HCT116 (cell line): Measurements from ENCODE around the gene ADCY10.

Experiments used
- CBX3 ChIP-seq: IDR thresholded peaks from 2 replicates; pipeline ENCODE4 v1.6.1; 2012; ENCODE audit warnings: low read depth
- CEBPB ChIP-seq: IDR thresholded peaks from 2 replicates; pipeline ENCODE4 v1.6.1; 2012; ENCODE audit warnings: low read depth
- EZH2 ChIP-seq: fragments of 200-600 bp; sonication (generic); IDR thresholded peaks from 2 replicates; pipeline ENCODE4 v1.6.1; 2017; ENCODE audit warnings: antibody characterized with exemption, mixed run types
- FOSL1 ChIP-seq: IDR thresholded peaks from 2 replicates; pipeline ENCODE4 v1.6.1; 2012; ENCODE audit warnings: low read depth
- JUND ChIP-seq: IDR thresholded peaks from 2 replicates; pipeline ENCODE4 v1.6.1; 2012
- POLR2A ChIP-seq: IDR thresholded peaks from 2 replicates; pipeline ENCODE4 v1.7.0; 2011; ENCODE audit warnings: borderline replicate concordance; ENCODE audit not compliant: insufficient read depth, insufficient read length; ENCODE audit errors: extremely low read depth
- RAD21 ChIP-seq: IDR thresholded peaks from 2 replicates; pipeline ENCODE4 v1.6.1; 2012; ENCODE audit warnings: low read depth, mild to moderate bottlenecking
- REST ChIP-seq: IDR thresholded peaks from 2 replicates; pipeline ENCODE4 v1.6.1; 2012; ENCODE audit warnings: low read depth
- SP1 ChIP-seq: IDR thresholded peaks from 2 replicates; pipeline ENCODE4 v1.6.1; 2012; ENCODE audit warnings: low read depth
- TCF7L2 ChIP-seq: IDR thresholded peaks from 2 replicates; pipeline ENCODE4 v1.7.0; 2011; ENCODE audit warnings: borderline replicate concordance, inconsistent platforms; ENCODE audit not compliant: insufficient read depth, insufficient read length; ENCODE audit errors: extremely low read depth
- ZNF274 ChIP-seq: fragments of 200-500 bp; sonication (Bioruptor generic); IDR thresholded peaks from 2 replicates; pipeline ENCODE4 v1.6.1; 2014; ENCODE audit warnings: mild to moderate bottlenecking, low read depth, low read length, inconsistent platforms
- TF ChIP-seq, protein P1 (sequence below), 3 experiments: fragments of 200-600 bp in 1 of 3; sonication (generic) in 1 of 3; IDR thresholded peaks in 2 of 3; conservative IDR thresholded peaks in 1 of 3; 2 replicates each; pipeline ENCODE4 v1.5.1; 2012 to 2017; ENCODE audit warnings: low read depth in 2 of 3, low read length in 2 of 3, antibody characterized with exemption in 1 of 3, borderline replicate concordance in 1 of 3, control low read depth in 1 of 3, mild to moderate bottlenecking in 1 of 3, mixed read lengths in 1 of 3, mixed run types in 1 of 3, moderate library complexity in 1 of 3; ENCODE audit not compliant: insufficient read depth in 1 of 3
- TF ChIP-seq, protein P2 (sequence below): IDR thresholded peaks from 2 replicates; pipeline ENCODE4 v1.6.1; 2012
- TF ChIP-seq, protein P3 (sequence below): IDR thresholded peaks from 2 replicates; pipeline ENCODE4 v1.6.1; 2011; ENCODE audit warnings: mild to moderate bottlenecking, low read length, moderate library complexity; ENCODE audit not compliant: insufficient replicate concordance; ENCODE audit errors: extremely low read depth

DNA sequence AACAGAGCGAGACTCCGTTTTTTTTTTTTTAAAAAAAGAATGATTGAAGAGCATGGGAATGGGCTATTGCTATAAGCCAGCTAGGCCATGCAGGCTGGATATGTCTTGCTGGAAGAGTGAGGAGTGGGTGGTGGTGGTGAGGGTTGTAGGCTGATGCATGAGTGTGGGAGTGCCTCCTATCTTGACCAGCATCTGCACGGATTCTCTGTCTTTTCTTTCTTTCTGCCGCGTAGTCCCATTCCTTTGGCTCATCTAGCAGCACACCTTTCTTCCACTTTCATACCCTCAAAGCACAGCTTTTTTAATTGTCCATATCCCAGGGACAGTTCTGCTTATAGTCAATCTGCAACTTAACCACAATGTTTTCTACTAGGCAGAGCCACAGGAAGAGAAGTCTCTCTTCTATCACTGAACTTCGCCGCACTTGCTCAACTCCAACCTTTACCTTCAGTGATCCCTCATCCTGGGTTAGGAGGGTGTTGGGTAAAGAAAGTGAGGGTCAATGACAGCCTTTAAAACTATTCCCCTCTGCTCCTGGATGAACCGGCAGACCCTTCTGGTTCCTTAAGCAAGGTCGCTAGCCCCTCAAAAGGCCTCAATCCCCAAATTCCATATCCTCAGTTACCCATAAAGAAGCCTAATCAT, 15.2 kb downstream of the ADCY10 start:
- TF ChIP-seq, protein P1, sequence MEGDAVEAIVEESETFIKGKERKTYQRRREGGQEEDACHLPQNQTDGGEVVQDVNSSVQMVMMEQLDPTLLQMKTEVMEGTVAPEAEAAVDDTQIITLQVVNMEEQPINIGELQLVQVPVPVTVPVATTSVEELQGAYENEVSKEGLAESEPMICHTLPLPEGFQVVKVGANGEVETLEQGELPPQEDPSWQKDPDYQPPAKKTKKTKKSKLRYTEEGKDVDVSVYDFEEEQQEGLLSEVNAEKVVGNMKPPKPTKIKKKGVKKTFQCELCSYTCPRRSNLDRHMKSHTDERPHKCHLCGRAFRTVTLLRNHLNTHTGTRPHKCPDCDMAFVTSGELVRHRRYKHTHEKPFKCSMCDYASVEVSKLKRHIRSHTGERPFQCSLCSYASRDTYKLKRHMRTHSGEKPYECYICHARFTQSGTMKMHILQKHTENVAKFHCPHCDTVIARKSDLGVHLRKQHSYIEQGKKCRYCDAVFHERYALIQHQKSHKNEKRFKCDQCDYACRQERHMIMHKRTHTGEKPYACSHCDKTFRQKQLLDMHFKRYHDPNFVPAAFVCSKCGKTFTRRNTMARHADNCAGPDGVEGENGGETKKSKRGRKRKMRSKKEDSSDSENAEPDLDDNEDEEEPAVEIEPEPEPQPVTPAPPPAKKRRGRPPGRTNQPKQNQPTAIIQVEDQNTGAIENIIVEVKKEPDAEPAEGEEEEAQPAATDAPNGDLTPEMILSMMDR (IDR thresholded peaks at IDR 0.05 in 2 of 3, conservative IDR thresholded peaks at IDR 0.05 in 1 of 3; ENCODE audit: borderline replicate concordance in 1 of 3, insufficient read depth in 1 of 3, low read depth in 2 of 3, low read length in 2 of 3) = no peak
- TF ChIP-seq JUND (no peak), ZNF274 (no peak), EZH2 (no peak), REST (no peak), POLR2A (no peak), TCF7L2 (no peak), RAD21 (no peak), CBX3 (no peak), SP1 (no peak), FOSL1 (no peak), CEBPB (no peak)
- TF ChIP-seq, protein P2, sequence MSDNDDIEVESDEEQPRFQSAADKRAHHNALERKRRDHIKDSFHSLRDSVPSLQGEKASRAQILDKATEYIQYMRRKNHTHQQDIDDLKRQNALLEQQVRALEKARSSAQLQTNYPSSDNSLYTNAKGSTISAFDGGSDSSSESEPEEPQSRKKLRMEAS = no peak
- TF ChIP-seq, protein P3, sequence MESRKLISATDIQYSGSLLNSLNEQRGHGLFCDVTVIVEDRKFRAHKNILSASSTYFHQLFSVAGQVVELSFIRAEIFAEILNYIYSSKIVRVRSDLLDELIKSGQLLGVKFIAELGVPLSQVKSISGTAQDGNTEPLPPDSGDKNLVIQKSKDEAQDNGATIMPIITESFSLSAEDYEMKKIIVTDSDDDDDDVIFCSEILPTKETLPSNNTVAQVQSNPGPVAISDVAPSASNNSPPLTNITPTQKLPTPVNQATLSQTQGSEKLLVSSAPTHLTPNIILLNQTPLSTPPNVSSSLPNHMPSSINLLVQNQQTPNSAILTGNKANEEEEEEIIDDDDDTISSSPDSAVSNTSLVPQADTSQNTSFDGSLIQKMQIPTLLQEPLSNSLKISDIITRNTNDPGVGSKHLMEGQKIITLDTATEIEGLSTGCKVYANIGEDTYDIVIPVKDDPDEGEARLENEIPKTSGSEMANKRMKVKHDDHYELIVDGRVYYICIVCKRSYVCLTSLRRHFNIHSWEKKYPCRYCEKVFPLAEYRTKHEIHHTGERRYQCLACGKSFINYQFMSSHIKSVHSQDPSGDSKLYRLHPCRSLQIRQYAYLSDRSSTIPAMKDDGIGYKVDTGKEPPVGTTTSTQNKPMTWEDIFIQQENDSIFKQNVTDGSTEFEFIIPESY = no peak
